HG03025 (cell line): Measurements from ENCODE around the gene TUBGCP6.

Experiments used
- ATAC-seq: cut with Tn5 transposase; IDR thresholded peaks from one replicate; pipeline ENCODE4 v1.9.1; 2021; ENCODE audit warnings: mild to moderate bottlenecking, moderate library complexity; ENCODE audit not compliant: unreplicated experiment, low FRiP score

The TUBGCP6 gene, protein sequence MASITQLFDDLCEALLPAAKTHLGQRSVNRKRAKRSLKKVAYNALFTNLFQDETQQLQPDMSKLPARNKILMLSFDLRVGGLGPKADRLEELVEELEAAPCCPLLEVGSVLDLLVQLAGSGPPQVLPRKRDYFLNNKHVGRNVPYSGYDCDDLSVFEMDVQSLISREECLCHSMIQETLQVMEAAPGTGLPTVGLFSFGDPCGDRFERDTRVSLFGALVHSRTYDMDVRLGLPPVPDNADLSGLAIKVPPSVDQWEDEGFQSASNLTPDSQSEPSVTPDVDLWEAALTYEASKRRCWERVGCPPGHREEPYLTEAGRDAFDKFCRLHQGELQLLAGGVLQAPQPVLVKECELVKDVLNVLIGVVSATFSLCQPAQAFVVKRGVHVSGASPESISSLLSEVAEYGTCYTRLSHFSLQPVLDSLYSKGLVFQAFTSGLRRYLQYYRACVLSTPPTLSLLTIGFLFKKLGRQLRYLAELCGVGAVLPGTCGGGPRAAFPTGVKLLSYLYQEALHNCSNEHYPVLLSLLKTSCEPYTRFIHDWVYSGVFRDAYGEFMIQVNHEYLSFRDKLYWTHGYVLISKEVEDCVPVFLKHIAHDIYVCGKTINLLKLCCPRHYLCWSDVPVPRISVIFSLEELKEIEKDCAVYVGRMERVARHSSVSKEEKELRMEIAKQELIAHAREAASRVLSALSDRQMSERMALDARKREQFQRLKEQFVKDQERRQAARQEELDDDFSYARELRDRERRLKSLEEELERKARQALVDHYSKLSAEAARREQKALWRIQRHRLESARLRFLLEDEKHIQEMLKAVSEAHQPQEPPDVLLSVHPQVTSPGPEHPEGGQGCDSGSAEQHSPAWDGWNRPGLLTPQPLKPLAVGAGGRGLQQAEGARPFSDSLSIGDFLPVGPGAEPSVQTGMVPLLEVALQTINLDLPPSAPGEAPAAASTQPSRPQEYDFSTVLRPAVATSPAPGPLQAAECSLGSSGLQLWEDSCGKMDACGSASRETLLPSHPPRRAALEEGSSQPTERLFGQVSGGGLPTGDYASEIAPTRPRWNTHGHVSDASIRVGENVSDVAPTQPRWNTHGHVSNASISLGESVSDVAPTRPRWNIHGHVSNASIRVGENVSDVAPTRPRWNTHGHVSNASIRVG (N-terminal part only)

DNA sequence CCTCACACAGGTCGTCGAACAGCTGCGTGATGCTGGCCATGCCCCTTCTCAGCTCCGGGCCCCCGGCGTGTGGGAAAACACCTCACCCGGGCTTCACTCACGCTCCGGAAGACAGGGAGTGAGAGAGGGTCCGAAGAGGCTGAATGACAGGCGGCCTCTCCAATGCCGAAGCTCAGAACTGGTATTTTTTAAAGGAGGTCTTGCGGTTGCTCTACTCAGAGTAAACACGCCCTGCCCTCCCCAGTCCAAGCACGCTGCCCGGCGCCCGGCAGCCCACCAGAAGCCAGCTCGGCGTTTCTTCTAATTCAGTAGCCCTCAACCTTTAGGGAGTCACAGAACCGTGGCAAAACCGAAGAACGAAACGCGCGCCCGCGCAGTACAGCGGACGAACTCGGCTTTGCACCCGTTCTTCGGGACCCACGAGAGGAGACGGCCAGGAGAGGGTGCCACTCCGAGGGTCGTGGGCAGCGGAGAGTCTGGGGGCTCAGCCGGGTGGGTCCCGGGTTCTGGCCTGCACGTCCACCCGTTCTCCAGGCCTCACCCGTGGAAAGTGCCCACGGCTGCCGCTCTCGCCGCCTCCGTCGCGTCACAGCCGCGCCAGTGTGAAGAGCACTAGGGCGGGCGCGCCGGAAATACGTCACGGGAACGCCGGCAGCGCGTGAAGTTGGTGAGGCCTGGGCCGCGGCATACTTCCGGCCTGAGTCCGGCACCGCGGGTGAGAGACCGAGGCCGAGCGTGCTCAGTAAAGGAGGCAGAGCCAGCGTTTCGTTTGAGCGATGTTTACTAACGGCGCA, at the start of gene TUBGCP6:
TSS of gene TUBGCP6 (minus strand) at position 604 of the 794 bp plus-strand sequence. CDS start at position 40, 564 bp downstream.
- peak; percentile 74 for ATAC-seq

GRCh38 chr22:50294319-50294656, 49.5 kb upstream of the TUBGCP6 start:
- ATAC-seq = no peak

GRCh38 chr22:50293441-50294318, 48.9 kb upstream of the TUBGCP6 start:
- no peak for ATAC-seq

DNA sequence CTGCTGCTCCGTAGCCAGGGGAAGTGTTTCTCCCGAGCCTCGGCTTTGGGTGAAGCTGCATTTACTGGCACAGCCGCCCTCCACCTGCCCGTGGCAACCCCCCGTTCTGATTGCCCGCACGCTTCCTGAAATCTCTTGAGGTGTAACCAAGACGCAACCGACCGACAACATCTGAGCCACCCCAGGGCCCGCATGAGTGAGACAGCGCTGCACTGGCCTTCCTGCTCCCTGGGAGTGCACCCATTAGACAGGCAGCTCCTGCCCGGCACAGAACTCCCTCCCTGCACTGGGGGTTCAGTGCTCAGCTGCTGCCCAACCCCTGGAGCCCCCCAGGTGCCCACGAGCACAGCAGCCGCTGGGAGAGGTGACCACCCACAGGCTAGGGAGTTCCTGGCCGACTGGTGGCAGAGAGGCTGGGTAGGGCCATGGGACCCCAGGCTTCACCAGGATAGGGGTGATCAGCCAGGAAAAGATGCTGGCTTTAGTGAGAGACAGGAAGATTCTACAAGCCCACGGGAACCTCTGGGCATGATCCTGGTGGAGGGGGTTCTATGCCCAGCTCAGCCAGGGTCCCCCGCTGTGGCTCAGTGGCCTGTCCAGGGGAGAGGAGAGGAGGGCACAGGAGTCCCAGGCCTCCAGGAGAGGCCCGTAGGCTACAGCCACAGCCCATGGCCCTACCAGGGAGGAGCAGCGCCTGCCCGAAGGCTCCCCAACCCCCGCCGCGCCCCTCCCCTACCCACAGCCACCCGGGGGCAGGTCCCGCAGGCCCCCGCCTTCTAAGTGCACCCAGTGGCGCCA, 48.0 kb upstream of the TUBGCP6 start:
- no peak for ATAC-seq

DNA sequence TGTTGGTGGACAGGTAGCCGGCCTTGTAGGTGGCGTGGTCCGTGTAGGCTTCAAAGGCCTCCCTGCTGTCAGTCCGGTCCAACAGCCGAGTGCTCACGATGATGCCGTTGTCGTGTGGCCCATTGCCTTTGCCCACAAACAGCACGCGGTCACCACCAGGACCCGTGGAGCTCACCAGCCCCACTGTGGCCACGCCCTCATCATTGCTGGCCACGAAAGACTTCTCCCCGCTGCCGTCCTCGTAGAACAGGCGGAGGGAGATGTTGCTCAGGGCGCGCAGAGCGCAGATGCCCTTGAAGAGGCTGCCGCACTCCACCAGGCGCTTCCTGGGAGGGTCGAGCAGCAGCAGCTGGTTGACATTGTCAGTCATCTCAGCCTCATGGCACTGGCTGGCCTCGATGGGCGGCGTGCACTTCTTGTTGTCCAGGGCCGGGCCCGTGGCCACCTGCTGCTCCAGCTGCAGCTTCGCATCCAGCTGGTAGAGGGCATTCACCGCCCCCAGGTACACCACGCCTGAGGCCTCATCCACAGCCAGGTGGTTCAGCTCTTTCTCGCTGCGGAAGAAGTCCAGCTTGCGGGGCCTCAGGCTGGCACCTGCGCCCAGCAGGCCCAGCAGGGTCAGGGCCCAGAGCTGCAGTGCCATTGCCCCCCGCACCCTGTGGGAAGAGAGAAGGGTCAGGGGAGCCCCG, 45.3 kb upstream of the TUBGCP6 start:
- ATAC-seq = no peak

DNA sequence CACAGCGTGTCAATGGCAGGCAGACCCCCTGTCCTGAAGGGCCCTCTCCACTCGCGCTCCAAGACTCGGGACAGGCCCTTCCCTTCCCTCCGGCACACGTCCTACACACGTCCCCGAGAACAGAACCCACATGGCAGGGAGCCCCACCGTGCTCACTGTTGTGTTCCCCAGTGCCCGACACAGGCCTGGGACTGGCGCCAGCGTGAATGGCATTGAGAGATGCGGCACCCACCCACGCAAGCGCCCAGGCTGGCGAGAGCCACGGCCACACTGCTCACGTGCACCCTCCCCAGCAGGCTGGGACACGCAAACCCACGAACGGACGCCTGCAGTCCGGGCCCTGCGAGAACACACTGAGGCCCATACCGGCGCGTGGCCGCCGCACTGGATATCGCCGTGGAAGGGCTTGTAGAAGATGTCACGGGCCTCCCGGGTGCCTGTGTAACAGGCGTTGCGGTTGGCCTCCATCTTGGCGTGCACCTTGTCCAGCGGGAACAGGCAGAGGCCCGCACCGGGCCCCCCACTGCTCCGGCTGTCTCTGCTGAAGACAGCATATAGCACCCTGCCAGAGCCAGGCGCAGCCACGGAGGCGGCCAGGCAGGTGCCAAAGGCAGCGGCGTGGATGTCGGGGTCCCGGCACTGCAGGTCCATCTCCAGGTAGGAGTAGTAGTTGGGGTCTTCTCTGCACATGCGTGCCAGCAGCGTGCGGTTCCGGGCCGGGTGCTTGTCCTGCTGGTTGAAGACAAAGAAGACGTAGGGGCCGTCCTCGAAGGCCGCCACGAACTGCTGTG, 44.5 kb upstream of the TUBGCP6 start:
- ATAC-seq = no peak

GRCh38 chr22:50287731-50288130, 42.9 kb upstream of the TUBGCP6 start:
- no peak for ATAC-seq

GRCh38 chr22:50286701-50287318, 42.0 kb upstream of the TUBGCP6 start:
- ATAC-seq = no peak

GRCh38 chr22:50286275-50286674, 41.5 kb upstream of the TUBGCP6 start:
- ATAC-seq = no peak

DNA sequence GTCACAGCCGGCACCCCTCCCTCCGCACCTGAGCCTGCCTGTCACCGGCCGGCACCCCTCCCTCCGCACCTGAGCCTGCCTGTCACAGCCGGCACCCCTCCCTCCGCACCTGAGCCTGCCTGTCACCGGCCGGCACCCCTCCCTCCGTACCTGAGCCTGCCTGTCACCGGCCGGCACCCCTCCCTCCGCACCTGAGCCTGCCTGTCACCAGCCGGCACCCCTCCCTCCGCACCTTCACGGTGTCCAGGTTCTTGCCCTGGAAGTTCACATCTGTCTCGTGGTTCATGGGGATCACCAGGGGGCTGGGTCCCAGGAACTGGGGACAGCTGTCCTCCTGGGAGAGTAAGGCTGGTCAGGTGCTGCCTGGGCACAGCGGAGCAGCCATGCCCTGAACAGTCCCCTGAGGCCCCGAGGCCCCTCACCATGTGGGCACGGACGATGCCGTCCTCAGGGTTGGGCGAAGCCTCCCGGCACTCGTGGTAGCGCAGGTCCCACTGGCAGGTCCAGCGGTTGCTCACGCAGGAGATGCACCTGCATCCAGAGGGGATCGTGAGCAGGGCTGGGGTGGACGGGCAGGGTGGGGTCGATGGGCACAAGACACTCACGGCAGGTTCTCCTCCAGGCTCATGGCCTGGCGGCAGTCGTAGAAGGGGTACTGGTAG, 40.9 kb upstream of the TUBGCP6 start:
- ATAC-seq = no peak

- ATAC-seq = no peak
Measured at GRCh38 chr22:50284479-50284878, 39.7 kb upstream of the TUBGCP6 start.

DNA sequence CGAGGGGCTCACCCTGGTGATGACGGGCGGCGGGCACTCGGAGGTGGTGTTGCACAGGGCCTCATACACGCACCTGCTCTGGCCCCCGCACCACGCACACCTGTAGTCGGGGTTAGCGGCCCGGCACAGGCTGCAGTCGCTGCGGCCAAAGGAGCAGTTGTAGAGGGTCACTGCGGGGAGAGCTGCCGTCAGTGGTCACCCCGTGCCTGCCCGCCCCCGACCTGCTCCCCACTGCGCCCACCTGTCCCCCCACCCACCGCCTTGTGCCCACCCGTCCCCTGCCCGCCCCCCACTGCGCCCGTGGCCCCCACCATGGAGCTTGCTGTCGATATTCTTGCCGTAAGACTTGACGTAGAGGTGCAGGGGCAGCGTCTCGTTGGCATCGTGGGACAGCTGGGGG, 39.0 kb upstream of the TUBGCP6 start:
- no peak for ATAC-seq

- ATAC-seq = no peak
Measured at GRCh38 chr22:50282361-50283155, 37.7 kb upstream of the TUBGCP6 start.

DNA sequence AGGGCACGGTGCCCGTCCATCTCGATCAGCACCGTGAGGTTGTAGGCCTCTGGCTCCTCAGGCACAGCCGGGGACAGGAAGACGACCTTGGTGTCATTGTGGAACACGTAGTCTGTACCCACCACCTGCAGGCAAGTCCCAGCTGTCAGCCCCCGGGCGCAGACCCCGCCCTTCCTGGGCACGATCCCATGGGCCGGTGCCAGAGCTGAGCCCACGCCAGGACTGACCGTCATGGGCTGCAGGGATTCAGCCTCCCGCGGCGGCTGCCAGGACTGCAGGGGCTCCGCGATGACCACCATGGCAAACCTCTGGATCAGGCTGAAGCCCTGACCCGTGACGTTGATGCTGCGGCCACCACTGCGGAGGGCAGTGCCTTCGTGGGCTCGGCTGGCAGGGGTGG, 37.1 kb upstream of the TUBGCP6 start:
- ATAC-seq = no peak

DNA sequence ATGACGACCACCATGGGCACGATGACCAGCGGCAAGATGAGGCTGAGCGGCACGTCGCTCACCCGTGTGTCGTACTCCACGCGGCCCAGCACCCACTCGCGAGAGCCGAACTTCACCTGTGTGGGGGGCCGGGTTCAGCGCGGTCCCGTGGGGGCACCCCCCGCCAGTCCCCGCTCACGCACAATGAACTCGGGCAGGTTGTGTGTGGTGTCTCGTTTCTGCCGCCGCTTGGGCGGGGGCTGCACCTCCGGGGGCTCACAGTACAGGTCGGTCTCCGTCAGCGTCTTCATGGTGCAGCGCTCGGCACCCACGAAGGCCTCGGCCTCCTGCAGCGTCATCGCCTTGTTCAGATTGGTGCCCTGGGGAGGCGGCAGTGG, 36.5 kb upstream of the TUBGCP6 start:
- ATAC-seq = no peak
